ENCODE measurements around the gene CUEDC2. TPM values are rescaled to one million over a fixed set of nuclear protein-coding genes. Genes with fewer than 3 reads are reported as not detected.

CUEDC2 gene
- total and polyA plus RNA-seq, 2 donors (not counting 1 experiment from before 2014, with no cell fraction given): 60.8 to 62.3 TPM

DNA sequence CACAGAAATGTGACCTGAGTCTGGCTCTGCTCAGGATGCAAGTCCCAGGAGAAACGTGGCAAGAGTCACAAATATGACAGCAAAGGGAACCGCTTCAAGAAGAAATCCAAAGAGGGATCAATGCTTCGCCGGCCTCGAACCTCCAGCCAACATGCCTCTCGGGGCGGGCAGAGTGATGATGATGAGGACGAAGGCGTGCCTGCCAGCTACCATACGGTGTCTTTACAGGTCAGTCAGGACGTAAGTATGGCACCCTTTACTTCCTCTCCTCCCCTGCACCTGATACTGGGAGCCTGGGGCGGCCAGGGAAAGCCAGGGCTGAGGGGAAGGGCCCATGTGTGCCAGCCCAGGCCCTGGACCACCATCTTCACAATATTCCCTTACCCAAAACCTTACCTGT, 55.5 kb downstream of the CUEDC2 start:
- DNase-seq (ENCODE audit: low read depth in 2 of 2): no peak
- TF ChIP-seq, protein P1, sequence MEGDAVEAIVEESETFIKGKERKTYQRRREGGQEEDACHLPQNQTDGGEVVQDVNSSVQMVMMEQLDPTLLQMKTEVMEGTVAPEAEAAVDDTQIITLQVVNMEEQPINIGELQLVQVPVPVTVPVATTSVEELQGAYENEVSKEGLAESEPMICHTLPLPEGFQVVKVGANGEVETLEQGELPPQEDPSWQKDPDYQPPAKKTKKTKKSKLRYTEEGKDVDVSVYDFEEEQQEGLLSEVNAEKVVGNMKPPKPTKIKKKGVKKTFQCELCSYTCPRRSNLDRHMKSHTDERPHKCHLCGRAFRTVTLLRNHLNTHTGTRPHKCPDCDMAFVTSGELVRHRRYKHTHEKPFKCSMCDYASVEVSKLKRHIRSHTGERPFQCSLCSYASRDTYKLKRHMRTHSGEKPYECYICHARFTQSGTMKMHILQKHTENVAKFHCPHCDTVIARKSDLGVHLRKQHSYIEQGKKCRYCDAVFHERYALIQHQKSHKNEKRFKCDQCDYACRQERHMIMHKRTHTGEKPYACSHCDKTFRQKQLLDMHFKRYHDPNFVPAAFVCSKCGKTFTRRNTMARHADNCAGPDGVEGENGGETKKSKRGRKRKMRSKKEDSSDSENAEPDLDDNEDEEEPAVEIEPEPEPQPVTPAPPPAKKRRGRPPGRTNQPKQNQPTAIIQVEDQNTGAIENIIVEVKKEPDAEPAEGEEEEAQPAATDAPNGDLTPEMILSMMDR (conservative IDR thresholded peaks at IDR 0.05 in 1 of 2, IDR thresholded peaks at IDR 0.05 in 1 of 2; ENCODE audit: low read depth in 1 of 2, low read length in 2 of 2): no peak
- TF ChIP-seq EZH2 (IDR thresholded peaks at IDR 0.05; ENCODE audit: low read length, missing control alignments): no peak
- H3K36me3 ChIP-seq (ENCODE audit: control insufficient read depth, insufficient read depth, low read length): peaks cover 26% of the 10 kb centered on the region

DNA sequence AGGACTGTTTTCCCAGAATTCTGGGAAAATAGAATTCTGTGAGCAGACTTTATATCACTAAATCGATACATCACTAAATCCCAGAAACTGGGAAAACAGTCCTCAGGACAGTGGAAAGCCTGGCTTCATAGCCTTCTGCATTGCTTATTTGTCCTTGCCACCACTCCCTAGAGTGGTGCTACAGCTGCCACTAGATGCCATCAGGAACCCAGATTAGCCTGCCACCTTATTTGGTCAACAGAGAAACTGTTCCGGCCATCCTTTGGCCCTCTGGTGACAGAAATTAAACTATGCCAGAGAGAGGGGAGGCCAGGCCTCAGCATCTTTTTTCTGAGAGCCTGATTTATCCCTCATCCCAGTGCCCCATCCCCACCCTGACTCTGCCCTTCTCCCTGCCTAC, 56.5 kb downstream of the CUEDC2 start:
- TF ChIP-seq, protein P1 (conservative IDR thresholded peaks at IDR 0.05 in 1 of 2, IDR thresholded peaks at IDR 0.05 in 1 of 2; ENCODE audit: low read depth in 1 of 2, low read length in 2 of 2): no peak
- no peak for TF ChIP-seq EZH2 (IDR thresholded peaks at IDR 0.05; ENCODE audit: low read length, missing control alignments)
- H2AFZ ChIP-seq (ENCODE audit: low read length): no peak overlapping the region
- H3K4me3 ChIP-seq (replicated peaks in 1 of 4; ENCODE audit: control extremely low read depth in 1 of 4, insufficient read depth in 1 of 4, low read depth in 3 of 4, low read length in 4 of 4): no peak overlapping the region
- H4K20me1 ChIP-seq (ENCODE audit: control insufficient read depth, extremely low read depth, insufficient read depth, low read length): no peaks in the 10 kb centered on the region
- H3K27ac ChIP-seq (ENCODE audit: insufficient read depth, low read length): no peak overlapping the region
- no peak for DNase-seq (ENCODE audit: low read depth in 2 of 2)
- H3K9ac ChIP-seq (ENCODE audit: insufficient read depth, low read length): no peak overlapping the region
- no peaks in the 10 kb centered on the region for H3K4me1 ChIP-seq (ENCODE audit: control insufficient read depth, extremely low read depth, insufficient read depth, low read length)
- no peaks in the 10 kb centered on the region for H3K9me3 ChIP-seq (ENCODE audit: control insufficient read depth, insufficient read depth, low read depth, low read length)
- H3K79me2 ChIP-seq (ENCODE audit: control insufficient read depth, insufficient read depth, low read length): no peaks in the 10 kb centered on the region
- H3K4me2 ChIP-seq (ENCODE audit: extremely low read depth, insufficient read depth, low read length): no peak overlapping the region
- peaks cover 25% of the 10 kb centered on the region for H3K36me3 ChIP-seq (ENCODE audit: control insufficient read depth, insufficient read depth, low read length)
- H3K27me3 ChIP-seq (ENCODE audit: control insufficient read depth, insufficient read depth, low read length): no peaks in the 10 kb centered on the region

More for the DNA sequence above, 55.5 kb downstream of the CUEDC2 start:
- Histone ChIP-seq H3K4me1 (ENCODE audit: control insufficient read depth, extremely low read depth, insufficient read depth, low read length) (no peaks in the 10 kb centered on the region), H3K4me2 (ENCODE audit: extremely low read depth, insufficient read depth, low read length) (no peak overlapping the region), H3K9ac (ENCODE audit: insufficient read depth, low read length) (no peak overlapping the region), H3K27ac (ENCODE audit: insufficient read depth, low read length) (no peak overlapping the region), H4K20me1 (ENCODE audit: control insufficient read depth, extremely low read depth, insufficient read depth, low read length) (no peaks in the 10 kb centered on the region), H3K4me3 (replicated peaks in 1 of 4; ENCODE audit: control extremely low read depth in 1 of 4, insufficient read depth in 1 of 4, low read depth in 3 of 4, low read length in 4 of 4) (no peak overlapping the region), H3K9me3 (ENCODE audit: control insufficient read depth, insufficient read depth, low read depth, low read length) (no peaks in the 10 kb centered on the region), H2AFZ (ENCODE audit: low read length) (no peak overlapping the region), H3K79me2 (ENCODE audit: control insufficient read depth, insufficient read depth, low read length) (no peaks in the 10 kb centered on the region), H3K27me3 (ENCODE audit: control insufficient read depth, insufficient read depth, low read length) (no peaks in the 10 kb centered on the region)

DNA sequence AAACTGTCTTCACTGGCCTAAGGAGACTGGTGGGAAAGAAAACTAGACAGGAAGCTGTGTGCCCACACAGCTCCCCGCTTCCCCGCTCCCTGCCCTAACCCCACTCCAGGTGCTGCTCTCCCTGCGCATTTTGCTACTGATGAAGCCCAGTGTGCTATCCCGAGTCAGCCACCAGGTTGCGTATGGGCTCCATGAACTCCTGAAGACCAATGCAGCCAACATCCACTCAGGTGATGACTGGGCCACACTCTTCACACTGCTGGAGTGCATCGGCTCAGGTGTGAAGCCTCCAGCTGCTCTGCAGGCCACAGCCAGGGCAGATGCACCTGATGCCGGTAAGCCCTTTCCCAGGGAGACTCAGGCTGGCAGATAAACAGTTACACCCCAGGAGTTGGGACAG, 57.1 kb downstream of the CUEDC2 start:
- no peaks in the 10 kb centered on the region for H3K9me3 ChIP-seq (ENCODE audit: control insufficient read depth, insufficient read depth, low read depth, low read length)
- no peaks in the 10 kb centered on the region for H4K20me1 ChIP-seq (ENCODE audit: control insufficient read depth, extremely low read depth, insufficient read depth, low read length)
- H3K27ac ChIP-seq (ENCODE audit: insufficient read depth, low read length): no peak overlapping the region
- H2AFZ ChIP-seq (ENCODE audit: low read length): no peak overlapping the region
- no peaks in the 10 kb centered on the region for H3K79me2 ChIP-seq (ENCODE audit: control insufficient read depth, insufficient read depth, low read length)
- no peak overlapping the region for H3K4me2 ChIP-seq (ENCODE audit: extremely low read depth, insufficient read depth, low read length)
- H3K4me1 ChIP-seq (ENCODE audit: control insufficient read depth, extremely low read depth, insufficient read depth, low read length): no peaks in the 10 kb centered on the region
- TF ChIP-seq EZH2 (IDR thresholded peaks at IDR 0.05; ENCODE audit: low read length, missing control alignments): no peak
- TF ChIP-seq, protein P1 (conservative IDR thresholded peaks at IDR 0.05 in 1 of 2, IDR thresholded peaks at IDR 0.05 in 1 of 2; ENCODE audit: low read depth in 1 of 2, low read length in 2 of 2): peak in 1 of 2 donors; percentile 14
- H3K9ac ChIP-seq (ENCODE audit: insufficient read depth, low read length): no peak overlapping the region
- no peak overlapping the region for H3K4me3 ChIP-seq (replicated peaks in 1 of 4; ENCODE audit: control extremely low read depth in 1 of 4, insufficient read depth in 1 of 4, low read depth in 3 of 4, low read length in 4 of 4)
- H3K27me3 ChIP-seq (ENCODE audit: control insufficient read depth, insufficient read depth, low read length): no peaks in the 10 kb centered on the region
- H3K36me3 ChIP-seq (ENCODE audit: control insufficient read depth, insufficient read depth, low read length): peaks cover 30% of the 10 kb centered on the region
- DNase-seq (ENCODE audit: low read depth in 2 of 2): no peak

Other genes starting within 250 kb of the CUEDC2 start
- gene ELOVL3, start 206.3 kb downstream of the CUEDC2 start, total RNA-seq: 0.26 and 0.66 TPM in 2 replicates
- 0.24 and 0.27 TPM in 2 replicates for gene ELOVL3, start 206.3 kb downstream of the CUEDC2 start, polyA plus RNA-seq
- not detected in 2 replicates for gene PITX3, start 191.1 kb downstream of the CUEDC2 start, total RNA-seq
- gene PITX3, start 191.1 kb downstream of the CUEDC2 start, polyA plus RNA-seq: not detected in 2 replicates
- gene GBF1, start 187.0 kb downstream of the CUEDC2 start, total RNA-seq: 14.4 and 24.6 TPM in 2 replicates
- gene GBF1, start 187.0 kb downstream of the CUEDC2 start, polyA plus RNA-seq: 24.1 and 31.6 TPM in 2 replicates
- gene NFKB2, start 36.9 kb downstream of the CUEDC2 start, total RNA-seq: 16.7 and 23.3 TPM in 2 replicates
- gene NFKB2, start 36.9 kb downstream of the CUEDC2 start, polyA plus RNA-seq: 6.8 and 7.6 TPM in 2 replicates
- 5.3 and 6.9 TPM in 2 replicates for gene PSD, start 13.8 kb downstream of the CUEDC2 start, total RNA-seq
- gene PSD, start 13.8 kb downstream of the CUEDC2 start, polyA plus RNA-seq: 0.07 and 0.30 TPM in 2 replicates
- gene FBXL15, start 11.7 kb downstream of the CUEDC2 start, total RNA-seq: 6.7 and 7.3 TPM in 2 replicates
- 2.2 and 2.8 TPM in 2 replicates for gene FBXL15, start 11.7 kb downstream of the CUEDC2 start, polyA plus RNA-seq
- under 0.01 and 0.17 TPM in 2 replicates for gene C10orf95, start 19.0 kb upstream of the CUEDC2 start, total RNA-seq
- gene C10orf95, start 19.0 kb upstream of the CUEDC2 start, polyA plus RNA-seq: not detected in 2 replicates
- gene ACTR1A, start 70.1 kb upstream of the CUEDC2 start, total RNA-seq: 94.8 and 128 TPM in 2 replicates
- gene ACTR1A, start 70.1 kb upstream of the CUEDC2 start, polyA plus RNA-seq: 125 and 155 TPM in 2 replicates
- gene SUFU, start 71.4 kb upstream of the CUEDC2 start, total RNA-seq: 2.6 and 4.3 TPM in 2 replicates
- gene SUFU, start 71.4 kb upstream of the CUEDC2 start, polyA plus RNA-seq: 5.6 and 8.2 TPM in 2 replicates
- 80.9 and 143 TPM in 2 replicates for gene TRIM8, start 211.9 kb upstream of the CUEDC2 start, total RNA-seq
- gene TRIM8, start 211.9 kb upstream of the CUEDC2 start, polyA plus RNA-seq: 93.2 and 152 TPM in 2 replicates

Data from fibroblast of lung (primary cell).